Neural progenitor cell (in vitro differentiated cells): ENCODE measurements around the gene PPP2R1B.

Source experiments
- EZH2phosphoT487 ChIP-seq: fragments of 200-600 bp; sonication (generic); IDR thresholded peaks from 2 replicates; pipeline ENCODE4 v1.6.1; 2017; ENCODE audit warnings: antibody characterized with exemption
- TF ChIP-seq, protein P1 (sequence below): fragments of 200-600 bp; sonication (generic); IDR thresholded peaks from 2 replicates; pipeline ENCODE4 v1.5.1; 2017; ENCODE audit warnings: antibody characterized with exemption, mild to moderate bottlenecking

DNA sequence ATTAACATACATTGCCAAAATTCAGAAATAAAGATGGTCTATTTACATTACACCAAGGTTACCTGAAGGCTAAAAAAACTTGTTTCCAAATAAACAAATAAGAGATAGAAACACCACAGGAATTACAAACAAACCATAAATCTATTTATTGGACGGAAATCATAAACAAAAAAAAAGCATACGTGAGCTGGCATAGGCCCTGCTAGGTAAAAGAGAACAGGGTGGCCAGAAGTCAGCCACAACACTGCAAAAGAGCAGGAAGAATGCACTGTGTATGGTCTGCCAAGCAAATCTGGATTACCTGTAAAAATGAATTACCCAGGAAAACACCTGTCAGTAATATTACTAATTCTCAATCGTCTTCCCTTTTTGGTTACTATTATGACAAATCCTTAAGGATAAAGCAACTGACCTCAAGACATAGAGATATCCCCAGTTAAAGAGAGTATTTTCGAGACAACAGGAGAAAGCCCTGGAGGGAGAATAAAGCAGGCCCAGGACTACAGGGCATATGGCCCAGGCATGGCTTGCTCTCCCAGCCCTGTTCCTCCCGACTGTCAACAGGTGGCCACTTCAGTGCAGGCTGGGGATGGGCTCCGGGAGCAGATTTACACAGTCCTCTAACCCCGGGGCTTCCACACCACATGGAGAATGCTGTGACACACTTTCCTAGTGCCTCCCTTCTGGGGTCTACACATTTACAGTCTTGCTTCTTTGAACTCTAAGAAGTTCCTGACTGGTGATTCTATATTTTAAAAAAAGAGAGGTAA, 18.0 kb downstream of the PPP2R1B start:
- TF ChIP-seq, protein P1, sequence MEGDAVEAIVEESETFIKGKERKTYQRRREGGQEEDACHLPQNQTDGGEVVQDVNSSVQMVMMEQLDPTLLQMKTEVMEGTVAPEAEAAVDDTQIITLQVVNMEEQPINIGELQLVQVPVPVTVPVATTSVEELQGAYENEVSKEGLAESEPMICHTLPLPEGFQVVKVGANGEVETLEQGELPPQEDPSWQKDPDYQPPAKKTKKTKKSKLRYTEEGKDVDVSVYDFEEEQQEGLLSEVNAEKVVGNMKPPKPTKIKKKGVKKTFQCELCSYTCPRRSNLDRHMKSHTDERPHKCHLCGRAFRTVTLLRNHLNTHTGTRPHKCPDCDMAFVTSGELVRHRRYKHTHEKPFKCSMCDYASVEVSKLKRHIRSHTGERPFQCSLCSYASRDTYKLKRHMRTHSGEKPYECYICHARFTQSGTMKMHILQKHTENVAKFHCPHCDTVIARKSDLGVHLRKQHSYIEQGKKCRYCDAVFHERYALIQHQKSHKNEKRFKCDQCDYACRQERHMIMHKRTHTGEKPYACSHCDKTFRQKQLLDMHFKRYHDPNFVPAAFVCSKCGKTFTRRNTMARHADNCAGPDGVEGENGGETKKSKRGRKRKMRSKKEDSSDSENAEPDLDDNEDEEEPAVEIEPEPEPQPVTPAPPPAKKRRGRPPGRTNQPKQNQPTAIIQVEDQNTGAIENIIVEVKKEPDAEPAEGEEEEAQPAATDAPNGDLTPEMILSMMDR = no peak
- TF ChIP-seq EZH2phosphoT487 = no peak
